ENCODE measurements around the gene LAMA5.

The LAMA5 gene

DNA sequence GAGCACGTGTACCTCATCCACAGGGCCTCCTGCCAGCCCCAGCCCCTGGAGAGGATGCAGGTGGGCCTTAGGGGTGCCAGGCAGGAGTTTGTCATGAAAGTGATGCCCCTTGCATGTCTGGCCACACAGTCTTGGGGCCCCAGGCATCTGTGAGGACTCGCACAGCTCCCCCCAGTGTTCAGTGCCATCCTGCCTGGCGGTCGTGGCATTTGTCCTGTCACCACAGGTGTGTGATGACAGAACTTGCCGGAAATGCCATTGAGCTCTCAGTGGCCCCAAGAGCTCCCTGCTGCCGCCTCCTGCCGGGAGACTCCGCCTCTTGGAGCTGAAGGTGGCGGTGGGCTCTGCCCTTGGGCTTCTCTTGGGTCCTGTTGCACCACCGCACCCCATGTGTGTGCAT is 94.9 kb downstream of the LAMA5 start:
- TF ChIP-seq, protein P1, sequence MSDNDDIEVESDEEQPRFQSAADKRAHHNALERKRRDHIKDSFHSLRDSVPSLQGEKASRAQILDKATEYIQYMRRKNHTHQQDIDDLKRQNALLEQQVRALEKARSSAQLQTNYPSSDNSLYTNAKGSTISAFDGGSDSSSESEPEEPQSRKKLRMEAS (IDR thresholded peaks at IDR 0.05): no peak
- TF ChIP-seq, protein P2, sequence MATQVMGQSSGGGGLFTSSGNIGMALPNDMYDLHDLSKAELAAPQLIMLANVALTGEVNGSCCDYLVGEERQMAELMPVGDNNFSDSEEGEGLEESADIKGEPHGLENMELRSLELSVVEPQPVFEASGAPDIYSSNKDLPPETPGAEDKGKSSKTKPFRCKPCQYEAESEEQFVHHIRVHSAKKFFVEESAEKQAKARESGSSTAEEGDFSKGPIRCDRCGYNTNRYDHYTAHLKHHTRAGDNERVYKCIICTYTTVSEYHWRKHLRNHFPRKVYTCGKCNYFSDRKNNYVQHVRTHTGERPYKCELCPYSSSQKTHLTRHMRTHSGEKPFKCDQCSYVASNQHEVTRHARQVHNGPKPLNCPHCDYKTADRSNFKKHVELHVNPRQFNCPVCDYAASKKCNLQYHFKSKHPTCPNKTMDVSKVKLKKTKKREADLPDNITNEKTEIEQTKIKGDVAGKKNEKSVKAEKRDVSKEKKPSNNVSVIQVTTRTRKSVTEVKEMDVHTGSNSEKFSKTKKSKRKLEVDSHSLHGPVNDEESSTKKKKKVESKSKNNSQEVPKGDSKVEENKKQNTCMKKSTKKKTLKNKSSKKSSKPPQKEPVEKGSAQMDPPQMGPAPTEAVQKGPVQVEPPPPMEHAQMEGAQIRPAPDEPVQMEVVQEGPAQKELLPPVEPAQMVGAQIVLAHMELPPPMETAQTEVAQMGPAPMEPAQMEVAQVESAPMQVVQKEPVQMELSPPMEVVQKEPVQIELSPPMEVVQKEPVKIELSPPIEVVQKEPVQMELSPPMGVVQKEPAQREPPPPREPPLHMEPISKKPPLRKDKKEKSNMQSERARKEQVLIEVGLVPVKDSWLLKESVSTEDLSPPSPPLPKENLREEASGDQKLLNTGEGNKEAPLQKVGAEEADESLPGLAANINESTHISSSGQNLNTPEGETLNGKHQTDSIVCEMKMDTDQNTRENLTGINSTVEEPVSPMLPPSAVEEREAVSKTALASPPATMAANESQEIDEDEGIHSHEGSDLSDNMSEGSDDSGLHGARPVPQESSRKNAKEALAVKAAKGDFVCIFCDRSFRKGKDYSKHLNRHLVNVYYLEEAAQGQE (IDR thresholded peaks at IDR 0.05; ENCODE audit: low read depth): no peak
- TF ChIP-seq CREB1 (IDR thresholded peaks at IDR 0.05; ENCODE audit: low read depth) (no peak), TAF1 (IDR thresholded peaks at IDR 0.05; ENCODE audit: low read depth) (no peak), EGR1 (IDR thresholded peaks at IDR 0.05) (no peak), ZBTB7A (IDR thresholded peaks at IDR 0.05; ENCODE audit: low read depth) (no peak), YY1 (IDR thresholded peaks at IDR 0.05; ENCODE audit: low read depth) (no peak), EP300 (IDR thresholded peaks at IDR 0.05; ENCODE audit: borderline replicate concordance) (no peak), RAD21 (IDR thresholded peaks at IDR 0.05; ENCODE audit: low read depth) (no peak), CEBPB (IDR thresholded peaks at IDR 0.05) (no peak), NFIC (IDR thresholded peaks at IDR 0.05) (no peak), FOXM1 (IDR thresholded peaks at IDR 0.05; ENCODE audit: borderline replicate concordance, low read depth) (no peak), TEAD4 (IDR thresholded peaks at IDR 0.05) (no peak)
- TF ChIP-seq, protein P3, sequence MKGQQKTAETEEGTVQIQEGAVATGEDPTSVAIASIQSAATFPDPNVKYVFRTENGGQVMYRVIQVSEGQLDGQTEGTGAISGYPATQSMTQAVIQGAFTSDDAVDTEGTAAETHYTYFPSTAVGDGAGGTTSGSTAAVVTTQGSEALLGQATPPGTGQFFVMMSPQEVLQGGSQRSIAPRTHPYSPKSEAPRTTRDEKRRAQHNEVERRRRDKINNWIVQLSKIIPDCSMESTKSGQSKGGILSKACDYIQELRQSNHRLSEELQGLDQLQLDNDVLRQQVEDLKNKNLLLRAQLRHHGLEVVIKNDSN (IDR thresholded peaks at IDR 0.05): no peak

DNA sequence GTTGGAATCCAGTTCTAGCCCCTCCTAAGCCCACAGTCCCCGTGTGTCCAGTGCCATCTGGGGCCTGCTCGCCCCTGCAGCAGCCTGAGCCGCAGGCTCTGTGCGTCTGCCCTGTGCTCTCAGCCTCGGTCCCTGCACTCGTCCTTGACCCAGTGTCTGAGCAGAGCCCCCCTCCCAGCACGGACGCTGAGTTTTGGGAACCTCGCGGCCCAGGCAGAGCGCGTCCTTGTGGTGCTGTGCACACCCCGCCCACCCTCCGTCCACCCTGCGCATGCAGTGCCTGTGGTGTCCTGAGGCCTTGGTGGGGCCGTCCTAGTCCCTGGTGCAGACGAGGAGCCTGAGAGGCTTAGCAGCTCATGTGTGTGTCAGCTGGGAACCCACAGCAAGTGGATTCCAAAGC is 97.2 kb downstream of the LAMA5 start:
- TF ChIP-seq EGR1 (IDR thresholded peaks at IDR 0.05) (no peak), NFIC (IDR thresholded peaks at IDR 0.05) (no peak), RAD21 (IDR thresholded peaks at IDR 0.05; ENCODE audit: low read depth) (no peak), CREB1 (IDR thresholded peaks at IDR 0.05; ENCODE audit: low read depth) (no peak), EP300 (IDR thresholded peaks at IDR 0.05; ENCODE audit: borderline replicate concordance) (no peak), ZBTB7A (IDR thresholded peaks at IDR 0.05; ENCODE audit: low read depth) (no peak), TAF1 (IDR thresholded peaks at IDR 0.05; ENCODE audit: low read depth) (no peak), CEBPB (IDR thresholded peaks at IDR 0.05) (no peak), TCF12 (IDR thresholded peaks at IDR 0.05; ENCODE audit: low read depth) (no peak), YY1 (IDR thresholded peaks at IDR 0.05; ENCODE audit: low read depth) (no peak), TEAD4 (IDR thresholded peaks at IDR 0.05) (no peak), FOXM1 (IDR thresholded peaks at IDR 0.05; ENCODE audit: borderline replicate concordance, low read depth) (no peak)
- TF ChIP-seq, protein P1 (IDR thresholded peaks at IDR 0.05): no peak
- TF ChIP-seq, protein P3 (IDR thresholded peaks at IDR 0.05): no peak
- TF ChIP-seq, protein P2 (IDR thresholded peaks at IDR 0.05; ENCODE audit: low read depth): no peak

DNA sequence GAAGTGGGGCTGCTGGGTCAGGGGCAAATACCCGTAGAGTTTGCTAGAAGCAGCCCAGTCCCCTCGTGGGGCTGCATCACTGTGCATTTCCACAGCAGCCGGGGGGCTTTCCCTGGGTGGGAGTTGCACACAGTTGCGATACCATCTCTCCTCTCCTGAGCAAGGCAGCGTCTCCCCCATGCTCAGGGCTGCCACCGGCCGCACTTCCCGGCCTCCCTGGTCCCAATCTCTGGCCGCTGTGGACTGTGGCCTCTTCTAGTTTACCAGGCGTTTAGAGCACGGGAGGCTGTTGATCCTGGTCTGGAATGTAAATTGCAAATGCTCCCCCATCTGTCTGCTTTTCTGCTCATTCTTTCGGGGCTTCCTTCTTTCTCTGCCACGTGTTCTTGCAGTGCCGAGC is 97.7 kb downstream of the LAMA5 start:
- no peak for TF ChIP-seq NFIC (IDR thresholded peaks at IDR 0.05)
- TF ChIP-seq CEBPB (IDR thresholded peaks at IDR 0.05): no peak
- TF ChIP-seq, protein P1 (IDR thresholded peaks at IDR 0.05): no peak
- no peak for TF ChIP-seq FOXM1 (IDR thresholded peaks at IDR 0.05; ENCODE audit: borderline replicate concordance, low read depth)
- no peak for TF ChIP-seq ZBTB7A (IDR thresholded peaks at IDR 0.05; ENCODE audit: low read depth)
- no peak for TF ChIP-seq TEAD4 (IDR thresholded peaks at IDR 0.05)
- no peak for TF ChIP-seq EGR1 (IDR thresholded peaks at IDR 0.05)
- TF ChIP-seq YY1 (IDR thresholded peaks at IDR 0.05; ENCODE audit: low read depth): no peak
- no peak for TF ChIP-seq CREB1 (IDR thresholded peaks at IDR 0.05; ENCODE audit: low read depth)
- no peak for TF ChIP-seq RAD21 (IDR thresholded peaks at IDR 0.05; ENCODE audit: low read depth)
- TF ChIP-seq, protein P3 (IDR thresholded peaks at IDR 0.05): no peak
- no peak for TF ChIP-seq TCF12 (IDR thresholded peaks at IDR 0.05; ENCODE audit: low read depth)
- TF ChIP-seq, protein P2 (IDR thresholded peaks at IDR 0.05; ENCODE audit: low read depth): no peak
- no peak for TF ChIP-seq EP300 (IDR thresholded peaks at IDR 0.05; ENCODE audit: borderline replicate concordance)
- no peak for TF ChIP-seq TAF1 (IDR thresholded peaks at IDR 0.05; ENCODE audit: low read depth)
